A549 (cell line): ENCODE measurements around the gene C12orf75. TPM values are rescaled to one million over a fixed set of nuclear protein-coding genes. Genes with fewer than 3 reads are reported as not detected.

Experiments
- ATAC-seq, 2 experiments: fragments of 200-7000 bp in 1 of 2; fragments of >200 bp in 1 of 2; cut with Nextera tagmentation in 1 of 2; cut with Tn5 transposase in 1 of 2; 3 replicates each; pipeline versions ENCODE4 v1.8.0 to v1.9.1; 2018 to 2020; ENCODE audit warnings: mild to moderate bottlenecking in 1 of 2, moderate library complexity in 1 of 2
- CTCF ChIA-PET: fragments of 300-600 bp; sonication (Branson Sonifier 250); formaldehyde crosslinking; extraction: SDS; loops from one replicate; lab custom pipeline; 2021; ENCODE audit warnings: antibody characterized with exemption, inconsistent platforms; lab: Yijun Ruan, JAX
- POLR2A ChIA-PET: fragments of 350-600 bp; formaldehyde crosslinking; extraction: SDS; loops from one replicate; lab custom pipeline; 2021; ENCODE audit warnings: antibody characterized with exemption, inconsistent platforms; lab: Yijun Ruan, JAX
- DNase-seq, 2 experiments: peaks; one replicate each; pipeline versions ENCODE4 v3.0.0 to v3.0.0-alpha.2; 2011 to 2016; ENCODE audit warnings: low read depth in 1 of 2, low spot score in 1 of 2
- FAIRE-seq: peaks from 2 replicates; lab custom pipeline; 2011; peaks lifted over from hg19 to GRCh38; lab: Jason Lieb, UNC
- H3K27ac ChIP-seq, 2 experiments: fragments of >200 bp; sonication (Bioruptor Twin); formaldehyde crosslinking; 3 replicates each; pipeline ENCODE4 v1.5.1; 2016 to 2017
- H3K4me1 ChIP-seq: fragments of >200 bp; sonication (Bioruptor Twin); formaldehyde crosslinking; 3 replicates; pipeline ENCODE4 v1.6.1; 2016
- H3K4me2 ChIP-seq: fragments of >200 bp; sonication (Bioruptor Twin); formaldehyde crosslinking; 3 replicates; pipeline ENCODE4 v1.6.1; 2016
- H3K4me3 ChIP-seq: fragments of >200 bp; sonication (Bioruptor Twin); formaldehyde crosslinking; 3 replicates; pipeline ENCODE4 v1.5.1; 2016
- H3K9me3 ChIP-seq: fragments of >200 bp; sonication (Bioruptor Twin); formaldehyde crosslinking; 3 replicates; pipeline ENCODE4 v1.6.1; 2016
- CBX2 ChIP-seq: fragments of 200-600 bp; sonication (generic); IDR thresholded peaks from 2 replicates; pipeline ENCODE4 v1.6.1; 2016; ENCODE audit warnings: low read depth, mild to moderate bottlenecking, borderline replicate concordance
- CBX8 ChIP-seq: fragments of 200-600 bp; sonication (generic); IDR thresholded peaks from 2 replicates; pipeline ENCODE4 v1.6.1; 2016
- CEBPB ChIP-seq, 2 experiments: fragments of >200 bp in 1 of 2; sonication (Bioruptor Twin) in 1 of 2; formaldehyde crosslinking in 1 of 2; IDR thresholded peaks; 2 replicates each; pipeline ENCODE4 v1.6.1; 2012 to 2016
- EHMT2 ChIP-seq: fragments of 200-600 bp; sonication (generic); IDR thresholded peaks from 2 replicates; pipeline ENCODE4 v1.6.1; 2016; ENCODE audit warnings: antibody characterized with exemption, low read depth, mild to moderate bottlenecking, moderate library complexity
- ESRRA ChIP-seq: fragments of 150-350 bp; IDR thresholded peaks from 2 replicates; pipeline ENCODE4 v1.6.1; 2014; ENCODE audit warnings: mild to moderate bottlenecking, low read length, borderline replicate concordance
- FOSB ChIP-seq: fragments of 250-450 bp; sonication (Bioruptor Pico); IDR thresholded peaks from 2 replicates; pipeline ENCODE4 v1.5.0; 2020; ENCODE audit warnings: mild to moderate bottlenecking, moderate library complexity
- FOSL2 ChIP-seq, 2 experiments: fragments of 450-650 bp in 1 of 2; fragments of >200 bp in 1 of 2; sonication (Bioruptor Twin) in 1 of 2; formaldehyde crosslinking; IDR thresholded peaks; 2 replicates each; pipeline versions ENCODE4 v1.5.0 to v1.6.1; 2016 to 2020; ENCODE audit warnings: mild to moderate bottlenecking in 1 of 2, moderate library complexity in 1 of 2
- FOXS1 ChIP-seq: fragments of 250-450 bp; sonication (Bioruptor Pico); IDR thresholded peaks from 2 replicates; pipeline ENCODE4 v1.5.0; 2020; ENCODE audit warnings: mild to moderate bottlenecking, moderate library complexity
- GATA3 ChIP-seq: IDR thresholded peaks from 2 replicates; pipeline ENCODE4 v1.6.1; 2012; ENCODE audit warnings: borderline replicate concordance
- HDAC2 ChIP-seq: fragments of 200-600 bp; sonication (generic); IDR thresholded peaks from 2 replicates; pipeline ENCODE4 v1.6.1; 2016
- HEYL ChIP-seq: fragments of 250-450 bp; sonication (Bioruptor Pico); IDR thresholded peaks from 2 replicates; pipeline ENCODE4 v1.8.0; 2021; ENCODE audit warnings: mild to moderate bottlenecking, moderate library complexity
- HOXA7 ChIP-seq: fragments of 250-450 bp; sonication (Bioruptor Pico); IDR thresholded peaks from 2 replicates; pipeline ENCODE4 v1.5.0; 2020; ENCODE audit warnings: mild to moderate bottlenecking, moderate library complexity
- HOXB13 ChIP-seq: fragments of 250-450 bp; sonication (Bioruptor Pico); IDR thresholded peaks from 2 replicates; pipeline ENCODE4 v1.5.0; 2020; ENCODE audit warnings: low read depth, mild to moderate bottlenecking, moderate library complexity
- JUN ChIP-seq, 2 experiments: fragments of >200 bp; sonication (Bioruptor Twin); formaldehyde crosslinking; IDR thresholded peaks; 2 replicates in 1 of 2; 3 replicates in 1 of 2; pipeline ENCODE4 v1.6.1; 2016 to 2017
- JUNB ChIP-seq: fragments of >200 bp; sonication (Bioruptor Twin); formaldehyde crosslinking; IDR thresholded peaks from 2 replicates; pipeline ENCODE4 v1.6.1; 2016
- KDM1A ChIP-seq: fragments of 200-600 bp; sonication (generic); IDR thresholded peaks from 2 replicates; pipeline ENCODE4 v1.6.1; 2016; ENCODE audit warnings: low read depth, mild to moderate bottlenecking
- KDM5A ChIP-seq: fragments of 200-600 bp; sonication (generic); IDR thresholded peaks from 2 replicates; pipeline ENCODE4 v1.6.1; 2016; ENCODE audit warnings: antibody characterized with exemption, mild to moderate bottlenecking
- MAFK ChIP-seq: fragments of 450-650 bp; IDR thresholded peaks from 2 replicates; pipeline ENCODE4 v1.6.1; 2014; ENCODE audit not compliant: partially characterized antibody
- MAZ ChIP-seq: fragments of 150-350 bp; IDR thresholded peaks from 2 replicates; pipeline ENCODE4 v1.6.1; 2014; ENCODE audit warnings: antibody characterized with exemption, low read depth, low read length, borderline replicate concordance
- NFE2L2 ChIP-seq: fragments of 150-350 bp; conservative IDR thresholded peaks from 2 replicates; pipeline ENCODE4 v1.6.1; 2014; ENCODE audit warnings: low read length
- NR3C1 ChIP-seq: fragments of >200 bp; sonication (Bioruptor Twin); formaldehyde crosslinking; IDR thresholded peaks from 3 replicates; pipeline ENCODE4 v1.6.1; 2017
- PBX3 ChIP-seq: IDR thresholded peaks from 2 replicates; pipeline ENCODE4 v1.6.1; 2012
- PHF8 ChIP-seq: fragments of 200-600 bp; sonication (generic); IDR thresholded peaks from 2 replicates; pipeline ENCODE4 v1.6.1; 2016; ENCODE audit warnings: low read depth, mild to moderate bottlenecking, antibody characterized with exemption, moderate library complexity, borderline replicate concordance
- RAD21 ChIP-seq, 2 experiments: fragments of >200 bp in 1 of 2; sonication (Bioruptor Twin) in 1 of 2; formaldehyde crosslinking in 1 of 2; IDR thresholded peaks in 1 of 2; conservative IDR thresholded peaks in 1 of 2; 2 replicates in 1 of 2; 3 replicates in 1 of 2; pipeline ENCODE4 v1.6.1; 2012 to 2018; ENCODE audit warnings: inconsistent platforms in 1 of 2
- RCOR1 ChIP-seq: fragments of 150-350 bp; IDR thresholded peaks from 2 replicates; pipeline ENCODE4 v1.6.1; 2014; ENCODE audit warnings: antibody characterized with exemption, low read length, low read depth
- SMC3 ChIP-seq: fragments of >200 bp; sonication (Bioruptor Twin); formaldehyde crosslinking; IDR thresholded peaks from 3 replicates; pipeline ENCODE4 v1.6.1; 2018; ENCODE audit warnings: inconsistent platforms
- TFCP2L1 ChIP-seq: fragments of 250-450 bp; sonication (Bioruptor Pico); IDR thresholded peaks from 2 replicates; pipeline ENCODE4 v1.5.0; 2021; ENCODE audit warnings: mild to moderate bottlenecking
- ZC3H11A ChIP-seq: fragments of 450-650 bp; IDR thresholded peaks from 2 replicates; pipeline ENCODE4 v1.6.1; 2014; ENCODE audit warnings: antibody characterized with exemption, mild to moderate bottlenecking
- ZFP36 ChIP-seq: fragments of 450-650 bp; IDR thresholded peaks from 2 replicates; pipeline ENCODE4 v1.6.1; 2014; ENCODE audit warnings: borderline replicate concordance; ENCODE audit not compliant: partially characterized antibody
- ZNF302 ChIP-seq: fragments of 250-450 bp; sonication (Bioruptor Pico); IDR thresholded peaks from 2 replicates; pipeline ENCODE4 v1.9.0; 2021; ENCODE audit warnings: inconsistent platforms, mild to moderate bottlenecking, moderate library complexity
- ZSCAN20 ChIP-seq: fragments of 250-450 bp; sonication (Bioruptor Pico); IDR thresholded peaks from 2 replicates; pipeline ENCODE4 v1.8.0; 2022; ENCODE audit warnings: mild to moderate bottlenecking, moderate library complexity
- WGBS: methylation state at CpG from one replicate; pipeline ENCODE4 v1.1.6; 2017; ENCODE audit errors: missing lambda C conversion rate; 5-methylcytosine and 5-hydroxymethylcytosine counted together
- polyA plus RNA-seq, 4 experiments: library from polyadenylated mRNA; depleted of rRNA in 3 of 4; stranded (reverse); fragments of >200 nt; fragmentation: RNase III in 1 of 4; extraction: RNeasy Plus Mini Kit Qiagen cat#74134 plus additional on column Dnase treatment in 1 of 4; gene quantifications; 2 replicates in 3 of 4; 3 replicates in 1 of 4; pipeline ENCODE4 v1.2.3, GENCODE V29; 2011 to 2017
- TF ChIP-seq, protein P1 (sequence below): fragments of 450-650 bp; IDR thresholded peaks from 2 replicates; pipeline ENCODE4 v1.6.1; 2014; ENCODE audit warnings: antibody characterized with exemption
- TF ChIP-seq, protein P2 (sequence below): fragments of >200 bp; sonication (Bioruptor Twin); formaldehyde crosslinking; IDR thresholded peaks from 3 replicates; pipeline ENCODE4 v1.5.1; 2016
- TF ChIP-seq, protein P3 (sequence below): IDR thresholded peaks from 2 replicates; pipeline ENCODE4 v1.6.1; 2012; ENCODE audit warnings: low read depth, borderline replicate concordance

The C12orf75 gene
- polyA plus RNA-seq, 2 of the 4 experiments (the other 2 are of a cell fraction) = 210 to 298 TPM

DNA sequence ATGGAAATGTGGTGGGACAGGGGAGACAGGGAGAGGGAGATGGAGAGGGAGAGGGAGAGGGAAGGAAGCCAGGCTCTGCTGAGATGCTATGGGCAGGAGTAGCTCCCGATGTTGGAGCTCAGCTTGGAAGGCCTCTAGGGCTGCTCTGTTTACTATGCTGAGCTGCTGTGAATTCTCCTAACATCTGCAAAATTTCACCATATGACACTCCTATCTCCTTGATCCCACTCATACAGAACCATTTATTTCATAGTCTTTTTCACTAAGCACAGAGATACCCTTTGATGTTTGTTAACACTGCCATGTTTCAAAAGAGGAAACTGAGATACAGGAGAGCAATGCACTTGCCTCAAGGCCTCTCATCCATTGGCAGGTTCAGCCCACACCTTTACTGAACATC, 60.7 kb downstream of the C12orf75 start:
- no peak for TF ChIP-seq JUNB
- TF ChIP-seq MAFK = no peak
- no peak for TF ChIP-seq FOXS1 (CRISPR knock-in tag)
- no peak for TF ChIP-seq GATA3
- TF ChIP-seq MAZ = no peak
- no peak for TF ChIP-seq HEYL (CRISPR knock-in tag)
- no peak for TF ChIP-seq FOSL2 (IDR thresholded peaks at IDR 0.05)
- no peak for TF ChIP-seq FOSL2 (CRISPR knock-in tag; IDR thresholded peaks at IDR 0.05)
- TF ChIP-seq ZNF302 (CRISPR knock-in tag) = no peak
- no peak for TF ChIP-seq HOXB13 (CRISPR knock-in tag)
- TF ChIP-seq ZC3H11A = no peak
- no peak for TF ChIP-seq FOSB (CRISPR knock-in tag)
- no peak for TF ChIP-seq RCOR1
- TF ChIP-seq TFCP2L1 = no peak
- no peak for TF ChIP-seq ZFP36
- Histone ChIP-seq H3K4me3 (no peak overlapping the region), H3K4me2 (no peak overlapping the region), H3K4me1 (no peaks in the 10 kb centered on the region), H3K9me3 (no peaks in the 10 kb centered on the region), H3K27ac (no peak overlapping the region)
- FAIRE-seq (no peak), ATAC-seq (no peak), DNase-seq (no peak)
- ChIA-PET CTCF (interaction anchor here (0.6 to 3.1 kb wide), 5 partner anchors 12 to 1897 kb away, joined by 3 to 7 read pairs (median 4); no protein-coding TSS in a partner anchor), POLR2A (no interaction called here)
- 87% methylated on average over 1 of the region's 1 CpG for WGBS

GRCh38 chr12:105393587-105393986, 63.1 kb downstream of the C12orf75 start:
- no peak for ATAC-seq
- H3K4me2 ChIP-seq = no peak overlapping the region

DNA sequence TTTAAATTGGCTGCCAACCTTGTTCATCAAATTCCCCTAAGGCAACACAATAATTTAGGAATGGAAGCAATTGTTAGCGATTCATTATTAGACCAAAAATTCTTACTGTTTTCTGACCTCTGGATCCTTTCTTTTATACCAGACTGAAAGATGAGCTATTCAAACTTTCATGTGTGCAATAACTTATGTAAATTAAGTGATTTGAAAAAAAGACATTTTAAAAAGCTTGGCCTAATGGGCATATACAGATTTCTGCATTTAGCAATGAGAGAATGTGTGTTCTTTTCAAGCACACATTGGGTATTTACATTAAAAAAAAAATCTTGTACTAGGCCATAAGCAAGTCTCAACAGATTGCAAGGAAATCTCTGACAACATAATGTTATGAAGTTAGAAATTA, 65.5 kb downstream of the C12orf75 start:
- ChIA-PET POLR2A (no interaction called here), CTCF (interaction anchor here (1.2 to 4.6 kb wide), 2 partner anchors 13 to 24 kb away, joined by 4 to 20 read pairs; no protein-coding TSS in a partner anchor)
- 89% methylated on average over 1 of the region's 1 CpG for WGBS

More at GRCh38 chr12:105393587-105393986, 63.1 kb downstream of the C12orf75 start:
- no peak for TF ChIP-seq PBX3
- TF ChIP-seq KDM1A = no peak
- TF ChIP-seq FOSL2 (IDR thresholded peaks at IDR 0.05) = no peak
- TF ChIP-seq FOSL2 (CRISPR knock-in tag; IDR thresholded peaks at IDR 0.05) = no peak
- TF ChIP-seq HDAC2 = no peak
- TF ChIP-seq HEYL (CRISPR knock-in tag) = no peak
- TF ChIP-seq MAZ = no peak
- TF ChIP-seq ZSCAN20 (CRISPR knock-in tag) = no peak
- TF ChIP-seq KDM5A = no peak
- no peak for TF ChIP-seq CEBPB (IDR thresholded peaks at IDR 0.05)
- no peak for TF ChIP-seq NFE2L2
- no peak for TF ChIP-seq SMC3
- TF ChIP-seq CBX2 = no peak
- TF ChIP-seq, protein P1, sequence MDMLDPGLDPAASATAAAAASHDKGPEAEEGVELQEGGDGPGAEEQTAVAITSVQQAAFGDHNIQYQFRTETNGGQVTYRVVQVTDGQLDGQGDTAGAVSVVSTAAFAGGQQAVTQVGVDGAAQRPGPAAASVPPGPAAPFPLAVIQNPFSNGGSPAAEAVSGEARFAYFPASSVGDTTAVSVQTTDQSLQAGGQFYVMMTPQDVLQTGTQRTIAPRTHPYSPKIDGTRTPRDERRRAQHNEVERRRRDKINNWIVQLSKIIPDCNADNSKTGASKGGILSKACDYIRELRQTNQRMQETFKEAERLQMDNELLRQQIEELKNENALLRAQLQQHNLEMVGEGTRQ = no peak
- no peak for TF ChIP-seq EHMT2
- no peak for TF ChIP-seq PHF8
- TF ChIP-seq RAD21 (conservative IDR thresholded peaks at IDR 0.05 in 1 of 2, IDR thresholded peaks at IDR 0.05 in 1 of 2) = no peak
- FAIRE-seq = no peak
- Histone ChIP-seq H3K4me3 (no peak overlapping the region), H3K4me1 (no peaks in the 10 kb centered on the region), H3K27ac (no peak overlapping the region), H3K9me3 (0 out of 3 replicates have a peak, but pooled peaks cover 7% of the 10 kb centered on the region)
- ChIA-PET POLR2A (no interaction called here), CTCF (interaction anchor here (1.0 to 4.6 kb wide), 4 partner anchors 10 to 139 kb away, joined by 3 to 20 read pairs (median 6); no protein-coding TSS in a partner anchor)
- WGBS = 42% methylated on average over 4 of the region's 4 CpGs
- DNase-seq = no peak

More for the DNA sequence above, 65.5 kb downstream of the C12orf75 start:
- no peaks in the 10 kb centered on the region for H3K4me1 ChIP-seq
- H3K9me3 ChIP-seq = 0 out of 3 replicates have a peak, but pooled peaks cover 7% of the 10 kb centered on the region
- ATAC-seq = no peak
- no peak overlapping the region for H3K4me2 ChIP-seq
- TF ChIP-seq ESRRA (no peak), HOXA7 (CRISPR knock-in tag) (no peak), FOSL2 (IDR thresholded peaks at IDR 0.05) (no peak), FOSL2 (CRISPR knock-in tag; IDR thresholded peaks at IDR 0.05) (no peak), JUN (IDR thresholded peaks at IDR 0.05) (no peak), CBX8 (no peak), SMC3 (no peak), NFE2L2 (no peak), CEBPB (IDR thresholded peaks at IDR 0.05) (no peak), NR3C1 (no peak), HOXB13 (CRISPR knock-in tag) (no peak)
- TF ChIP-seq, protein P2, sequence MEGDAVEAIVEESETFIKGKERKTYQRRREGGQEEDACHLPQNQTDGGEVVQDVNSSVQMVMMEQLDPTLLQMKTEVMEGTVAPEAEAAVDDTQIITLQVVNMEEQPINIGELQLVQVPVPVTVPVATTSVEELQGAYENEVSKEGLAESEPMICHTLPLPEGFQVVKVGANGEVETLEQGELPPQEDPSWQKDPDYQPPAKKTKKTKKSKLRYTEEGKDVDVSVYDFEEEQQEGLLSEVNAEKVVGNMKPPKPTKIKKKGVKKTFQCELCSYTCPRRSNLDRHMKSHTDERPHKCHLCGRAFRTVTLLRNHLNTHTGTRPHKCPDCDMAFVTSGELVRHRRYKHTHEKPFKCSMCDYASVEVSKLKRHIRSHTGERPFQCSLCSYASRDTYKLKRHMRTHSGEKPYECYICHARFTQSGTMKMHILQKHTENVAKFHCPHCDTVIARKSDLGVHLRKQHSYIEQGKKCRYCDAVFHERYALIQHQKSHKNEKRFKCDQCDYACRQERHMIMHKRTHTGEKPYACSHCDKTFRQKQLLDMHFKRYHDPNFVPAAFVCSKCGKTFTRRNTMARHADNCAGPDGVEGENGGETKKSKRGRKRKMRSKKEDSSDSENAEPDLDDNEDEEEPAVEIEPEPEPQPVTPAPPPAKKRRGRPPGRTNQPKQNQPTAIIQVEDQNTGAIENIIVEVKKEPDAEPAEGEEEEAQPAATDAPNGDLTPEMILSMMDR = no peak
- TF ChIP-seq, protein P3, sequence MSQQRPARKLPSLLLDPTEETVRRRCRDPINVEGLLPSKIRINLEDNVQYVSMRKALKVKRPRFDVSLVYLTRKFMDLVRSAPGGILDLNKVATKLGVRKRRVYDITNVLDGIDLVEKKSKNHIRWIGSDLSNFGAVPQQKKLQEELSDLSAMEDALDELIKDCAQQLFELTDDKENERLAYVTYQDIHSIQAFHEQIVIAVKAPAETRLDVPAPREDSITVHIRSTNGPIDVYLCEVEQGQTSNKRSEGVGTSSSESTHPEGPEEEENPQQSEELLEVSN = no peak
- DNase-seq = no peak
- no peak for FAIRE-seq
- H3K27ac ChIP-seq = no peak overlapping the region
- no peak overlapping the region for H3K4me3 ChIP-seq
